ENCODE results near the gene ANXA11.
A peak's percentile ranks its signal among the peaks of the same experiment; 100 is the strongest.

GRCh38 chr10:80202934-80203834 is 2.2 kb downstream of the ANXA11 start:
- TF ChIP-seq CTCF (conservative IDR thresholded peaks at IDR 0.05 in 1 of 2, IDR thresholded peaks at IDR 0.05 in 1 of 2; ENCODE audit: extremely low read depth in 1 of 2, insufficient read depth in 1 of 2, low read depth in 1 of 2, low read length in 2 of 2) = peak in 1 of 2 donors; percentile 25
- no peak for TF ChIP-seq EZH2 (IDR thresholded peaks at IDR 0.05; ENCODE audit: borderline replicate concordance, low read length)

Data from mammary epithelial cell (primary cell).